ENCODE measurements around the gene TIAM2. TPM values are rescaled to one million over a fixed set of nuclear protein-coding genes. Genes with fewer than 3 reads are reported as not detected.

The TIAM2 gene
- total RNA-seq, 1 experiment from 2014 or later = 12.9 TPM

GRCh38 chr6:155256122-155256795, 261.1 kb downstream of the TIAM2 start:
- no peak overlapping the region for H3K27ac Mint-ChIP-seq (ENCODE audit: unreplicated experiment)
- intact Hi-C loops (cut with micrococcal nuclease; ENCODE audit: unreplicated experiment) = no loop called here
- no peaks in the 10 kb centered on the region for H3K9me3 Mint-ChIP-seq (ENCODE audit: low read depth, unreplicated experiment)
- peaks cover 23% of the 10 kb centered on the region for H3K36me3 Mint-ChIP-seq (ENCODE audit: insufficient read depth, unreplicated experiment)
- CTCF ChIA-PET = no interaction called here
- no peak for TF ChIP-seq CTCF (IDR thresholded peaks at IDR 0.05; ENCODE audit: unreplicated experiment)
- BruUV-seq (replicated peaks) = no TSS peak
- H3K4me1 Mint-ChIP-seq (ENCODE audit: low read depth, unreplicated experiment) = no peaks in the 10 kb centered on the region
- no peaks in the 10 kb centered on the region for H3K27me3 Mint-ChIP-seq (ENCODE audit: unreplicated experiment)
- DNase-seq = no peak
- H3K4me3 Mint-ChIP-seq (ENCODE audit: low read depth, unreplicated experiment) = no peak overlapping the region

DNA sequence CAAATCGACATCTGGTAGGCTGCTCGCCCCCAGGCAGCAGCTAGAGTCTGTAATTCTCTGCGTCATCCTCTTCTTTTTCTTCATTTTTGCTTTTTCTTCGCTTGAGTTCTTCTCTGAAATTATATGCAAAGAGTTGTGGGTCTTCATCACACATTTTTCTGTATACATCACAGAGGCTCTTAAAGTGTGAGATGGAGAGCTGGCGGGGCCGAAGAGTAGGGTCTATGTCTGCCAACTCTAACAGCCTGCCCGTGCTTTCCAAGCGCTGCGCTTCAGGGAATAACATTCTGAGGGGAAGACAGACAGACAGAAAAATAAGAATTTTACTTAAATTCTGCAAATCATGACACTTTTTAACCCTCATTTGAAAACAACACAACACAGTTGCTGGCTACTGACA, 262.7 kb downstream of the TIAM2 start:
- BruUV-seq (replicated peaks) = no TSS peak
- no peak for TF ChIP-seq CTCF (IDR thresholded peaks at IDR 0.05; ENCODE audit: unreplicated experiment)
- Mint-ChIP-seq H3K27me3 (ENCODE audit: unreplicated experiment) (no peaks in the 10 kb centered on the region), H3K36me3 (ENCODE audit: insufficient read depth, unreplicated experiment) (peaks cover 20% of the 10 kb centered on the region), H3K4me1 (ENCODE audit: low read depth, unreplicated experiment) (no peaks in the 10 kb centered on the region), H3K4me3 (ENCODE audit: low read depth, unreplicated experiment) (no peak overlapping the region), H3K27ac (ENCODE audit: unreplicated experiment) (no peak overlapping the region), H3K9me3 (ENCODE audit: low read depth, unreplicated experiment) (no peaks in the 10 kb centered on the region)
- DNase-seq = no peak
- CTCF ChIA-PET = no interaction called here
- intact Hi-C loops (cut with micrococcal nuclease; ENCODE audit: unreplicated experiment) = no loop called here

GRCh38 chr6:155259204-155259603, 264.1 kb downstream of the TIAM2 start:
- H3K27me3 Mint-ChIP-seq (ENCODE audit: unreplicated experiment) = no peaks in the 10 kb centered on the region
- TF ChIP-seq CTCF (IDR thresholded peaks at IDR 0.05; ENCODE audit: unreplicated experiment) = no peak
- BruUV-seq (replicated peaks) = no TSS peak

DNA sequence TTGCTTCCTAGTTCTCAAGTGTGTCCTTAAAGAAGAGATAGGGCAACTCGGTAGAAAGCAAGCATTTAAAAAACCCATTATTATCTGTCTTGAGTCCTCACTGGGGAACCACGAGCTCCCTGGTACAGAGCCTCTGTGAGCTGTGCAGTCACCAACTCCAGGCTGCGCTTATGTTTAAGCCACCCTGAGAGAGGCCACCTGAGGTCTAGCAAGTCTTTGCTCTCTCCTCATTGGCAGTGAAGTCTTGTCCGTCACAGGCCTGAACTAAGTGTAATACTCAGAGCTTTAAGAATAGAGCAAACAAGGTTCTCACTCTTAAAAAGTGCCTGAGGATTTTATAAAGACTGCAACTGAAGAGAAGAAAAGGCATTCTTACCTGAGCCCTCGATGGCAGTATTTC, 264.8 kb downstream of the TIAM2 start:
- H3K4me1 Mint-ChIP-seq (ENCODE audit: low read depth, unreplicated experiment) = no peaks in the 10 kb centered on the region
- BruUV-seq (replicated peaks) = no TSS peak
- H3K4me3 Mint-ChIP-seq (ENCODE audit: low read depth, unreplicated experiment) = no peak overlapping the region
- peaks cover 20% of the 10 kb centered on the region for H3K36me3 Mint-ChIP-seq (ENCODE audit: insufficient read depth, unreplicated experiment)
- no peaks in the 10 kb centered on the region for H3K27me3 Mint-ChIP-seq (ENCODE audit: unreplicated experiment)
- CTCF ChIA-PET = no interaction called here
- TF ChIP-seq CTCF (IDR thresholded peaks at IDR 0.05; ENCODE audit: unreplicated experiment) = no peak
- intact Hi-C loops (cut with micrococcal nuclease; ENCODE audit: unreplicated experiment) = no loop called here
- H3K9me3 Mint-ChIP-seq (ENCODE audit: low read depth, unreplicated experiment) = no peaks in the 10 kb centered on the region
- no peak for DNase-seq
- no peak overlapping the region for H3K27ac Mint-ChIP-seq (ENCODE audit: unreplicated experiment)

More at GRCh38 chr6:155259204-155259603, 264.1 kb downstream of the TIAM2 start:
- no peaks in the 10 kb centered on the region for H3K9me3 Mint-ChIP-seq (ENCODE audit: low read depth, unreplicated experiment)
- intact Hi-C loops (cut with micrococcal nuclease; ENCODE audit: unreplicated experiment) = no loop called here
- peaks cover 20% of the 10 kb centered on the region for H3K36me3 Mint-ChIP-seq (ENCODE audit: insufficient read depth, unreplicated experiment)
- CTCF ChIA-PET = no interaction called here
- no peaks in the 10 kb centered on the region for H3K4me1 Mint-ChIP-seq (ENCODE audit: low read depth, unreplicated experiment)
- no peak for DNase-seq
- no peak overlapping the region for H3K27ac Mint-ChIP-seq (ENCODE audit: unreplicated experiment)
- H3K4me3 Mint-ChIP-seq (ENCODE audit: low read depth, unreplicated experiment) = no peak overlapping the region

Data from Calu3 (cell line).